SK-N-SH treated with all-trans-retinoic acid at 6 μM for 48 hours (cell line): ENCODE data around the gene ANK2.

Experiments used
- ATAC-seq: fragments of 200-7000 bp; cut with Tn5 transposase; 3 replicates; pipeline ENCODE4 v1.9.1; 2020; ENCODE audit warnings: mild to moderate bottlenecking, moderate library complexity
- CREB5 ChIP-seq: fragments of 250-450 bp; sonication (Bioruptor Pico); IDR thresholded peaks from 2 replicates; pipeline ENCODE4 v1.5.1; 2020; ENCODE audit warnings: low read depth, mild to moderate bottlenecking, moderate library complexity
- CSDC2 ChIP-seq: fragments of 250-450 bp; sonication (Bioruptor Pico); IDR thresholded peaks from 2 replicates; pipeline ENCODE4 v1.5.0; 2020; ENCODE audit warnings: mild to moderate bottlenecking, moderate library complexity
- POU6F1 ChIP-seq: fragments of 250-450 bp; sonication (Bioruptor Pico); IDR thresholded peaks from 2 replicates; pipeline ENCODE4 v1.8.0; 2021; ENCODE audit warnings: low read depth, mild to moderate bottlenecking, moderate library complexity, borderline replicate concordance
- PPARA ChIP-seq: fragments of 250-450 bp; sonication (Bioruptor Pico); IDR thresholded peaks from 2 replicates; pipeline ENCODE4 v1.5.0; 2020; ENCODE audit warnings: mild to moderate bottlenecking, borderline replicate concordance
- SNAI2 ChIP-seq: fragments of 250-450 bp; sonication (Bioruptor Pico); IDR thresholded peaks from 2 replicates; pipeline ENCODE4 v1.5.0; 2020; ENCODE audit warnings: mild to moderate bottlenecking, moderate library complexity
- TOX ChIP-seq: fragments of 250-450 bp; sonication (Bioruptor Pico); IDR thresholded peaks from 2 replicates; pipeline ENCODE4 v1.8.0; 2021; ENCODE audit warnings: mild to moderate bottlenecking, moderate library complexity, borderline replicate concordance
- TSHZ2 ChIP-seq: fragments of 250-450 bp; sonication (Bioruptor Pico); IDR thresholded peaks from 2 replicates; pipeline ENCODE4 v1.5.0; 2020; ENCODE audit warnings: mild to moderate bottlenecking, moderate library complexity
- ZC3H10 ChIP-seq: fragments of 250-450 bp; sonication (Bioruptor Pico); IDR thresholded peaks from 2 replicates; pipeline ENCODE4 v1.5.1; 2021; ENCODE audit warnings: mild to moderate bottlenecking, moderate library complexity
- ZNF565 ChIP-seq: fragments of 450-650 bp; formaldehyde crosslinking; conservative IDR thresholded peaks from 2 replicates; pipeline ENCODE4 v1.5.0; 2020; ENCODE audit warnings: low read depth, mild to moderate bottlenecking, moderate library complexity
- ZNF70 ChIP-seq: fragments of 450-650 bp; formaldehyde crosslinking; IDR thresholded peaks from 2 replicates; pipeline ENCODE4 v1.5.0; 2020; ENCODE audit warnings: mild to moderate bottlenecking, moderate library complexity
- ZNF8 ChIP-seq: fragments of 450-650 bp; formaldehyde crosslinking; IDR thresholded peaks from 2 replicates; pipeline ENCODE4 v1.5.0; 2020; ENCODE audit warnings: mild to moderate bottlenecking, moderate library complexity
- TF ChIP-seq, protein P1 (sequence below): fragments of 250-450 bp; sonication (Bioruptor Pico); IDR thresholded peaks from 2 replicates; pipeline ENCODE4 v1.8.0; 2020; ENCODE audit warnings: mild to moderate bottlenecking, moderate library complexity, borderline replicate concordance

ANK2 gene

DNA sequence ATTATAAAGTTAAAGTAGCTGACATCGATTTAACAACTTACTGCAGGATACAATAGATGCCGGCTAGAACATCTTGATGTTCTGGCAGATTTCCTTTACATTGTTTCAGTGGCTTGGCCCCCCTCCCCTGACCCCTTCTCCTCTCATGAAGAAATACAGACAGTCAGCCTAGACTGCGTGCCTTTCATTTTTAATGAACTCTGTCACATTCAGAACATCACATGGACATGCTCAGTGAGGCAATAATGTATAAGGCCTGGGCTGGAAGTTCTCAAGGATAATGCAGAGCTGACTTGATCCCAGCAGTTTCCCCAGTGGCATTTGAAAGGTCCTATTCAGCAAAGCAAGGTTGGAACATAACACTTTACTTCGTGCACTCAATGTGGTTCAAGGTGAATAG, 239.2 kb downstream of the ANK2 start:
- no peak for ATAC-seq
- TF ChIP-seq ZC3H10: no peak
- no peak for TF ChIP-seq POU6F1
- no peak for TF ChIP-seq PPARA
- TF ChIP-seq CREB5 (CRISPR knock-in tag): no peak
- TF ChIP-seq, protein P1, sequence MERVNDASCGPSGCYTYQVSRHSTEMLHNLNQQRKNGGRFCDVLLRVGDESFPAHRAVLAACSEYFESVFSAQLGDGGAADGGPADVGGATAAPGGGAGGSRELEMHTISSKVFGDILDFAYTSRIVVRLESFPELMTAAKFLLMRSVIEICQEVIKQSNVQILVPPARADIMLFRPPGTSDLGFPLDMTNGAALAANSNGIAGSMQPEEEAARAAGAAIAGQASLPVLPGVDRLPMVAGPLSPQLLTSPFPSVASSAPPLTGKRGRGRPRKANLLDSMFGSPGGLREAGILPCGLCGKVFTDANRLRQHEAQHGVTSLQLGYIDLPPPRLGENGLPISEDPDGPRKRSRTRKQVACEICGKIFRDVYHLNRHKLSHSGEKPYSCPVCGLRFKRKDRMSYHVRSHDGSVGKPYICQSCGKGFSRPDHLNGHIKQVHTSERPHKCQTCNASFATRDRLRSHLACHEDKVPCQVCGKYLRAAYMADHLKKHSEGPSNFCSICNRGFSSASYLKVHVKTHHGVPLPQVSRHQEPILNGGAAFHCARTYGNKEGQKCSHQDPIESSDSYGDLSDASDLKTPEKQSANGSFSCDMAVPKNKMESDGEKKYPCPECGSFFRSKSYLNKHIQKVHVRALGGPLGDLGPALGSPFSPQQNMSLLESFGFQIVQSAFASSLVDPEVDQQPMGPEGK (CRISPR knock-in tag): no peak
- TF ChIP-seq ZNF70 (CRISPR knock-in tag): no peak
- TF ChIP-seq CSDC2 (CRISPR knock-in tag): no peak
- no peak for TF ChIP-seq ZNF8 (CRISPR knock-in tag)

DNA sequence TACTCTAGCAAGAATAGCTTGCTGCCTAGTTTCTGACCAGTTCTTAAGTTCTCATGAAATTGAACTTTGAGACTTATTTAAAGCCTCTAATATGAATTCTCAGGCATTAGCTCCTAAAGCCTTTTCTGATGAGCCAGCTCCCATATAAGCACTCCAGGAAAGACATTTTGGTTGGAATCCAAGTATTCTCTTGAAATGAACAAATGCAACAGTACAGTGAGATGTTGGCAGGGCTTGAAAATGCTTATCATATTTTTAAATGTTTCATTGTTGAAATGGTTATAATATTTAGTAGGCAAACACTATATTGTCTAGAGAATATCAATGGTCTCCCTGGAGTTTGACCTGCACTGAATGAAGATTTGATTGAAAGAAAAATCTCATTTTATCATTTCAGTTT, 240.3 kb downstream of the ANK2 start:
- no peak; the same call in 1 of the 3 replicates for ATAC-seq

More for the DNA sequence above, 240.3 kb downstream of the ANK2 start:
- TF ChIP-seq CSDC2 (CRISPR knock-in tag) (no peak), ZNF8 (CRISPR knock-in tag) (no peak), TOX (CRISPR knock-in tag) (no peak), CREB5 (CRISPR knock-in tag) (no peak), SNAI2 (CRISPR knock-in tag) (no peak), ZNF565 (CRISPR knock-in tag) (no peak), POU6F1 (no peak), TSHZ2 (CRISPR knock-in tag) (no peak)
- TF ChIP-seq, protein P1 (CRISPR knock-in tag): no peak
